ENCODE results near the gene CEP57L1.

Gene CEP57L1

GRCh38 chr6:109053336-109053735 lies 42.0 kb upstream of the CEP57L1 start:
- Histone ChIP-seq H4K91ac (ENCODE audit: low read depth, low read length) (no peak overlapping the region), H3K36me3 (ENCODE audit: control insufficient read depth in 1 of 2, insufficient read depth in 2 of 2, low read length in 2 of 2) (no peaks in the 10 kb centered on the region), H3K18ac (ENCODE audit: low read length) (no peak overlapping the region), H2BK120ac (ENCODE audit: insufficient read depth, low read length, poor library complexity) (no peak overlapping the region), H3K9ac (ENCODE audit: low read length) (no peak overlapping the region), H2AK5ac (ENCODE audit: low read length) (no peak overlapping the region), H3K14ac (ENCODE audit: low read length) (no peak overlapping the region), H3K23ac (ENCODE audit: low read length) (no peak overlapping the region), H2AFZ (ENCODE audit: insufficient read depth, low read length, poor library complexity) (no peak overlapping the region), H2BK12ac (ENCODE audit: low read length) (no peak overlapping the region), H2BK5ac (ENCODE audit: low read depth, low read length, poor library complexity) (no peak overlapping the region), H3K79me1 (ENCODE audit: low read length) (no peaks in the 10 kb centered on the region), H4K12ac (ENCODE audit: low read depth, low read length) (no peak overlapping the region), H3K4ac (ENCODE audit: low read depth, low read length) (no peak overlapping the region), H3K9me3 (ENCODE audit: insufficient read depth, low read depth, low read length) (no peaks in the 10 kb centered on the region), H3K27me3 (ENCODE audit: insufficient read depth, low read length) (no peaks in the 10 kb centered on the region), H3K27ac (ENCODE audit: low read depth, low read length) (no peak overlapping the region), H4K8ac (ENCODE audit: low read depth, low read length) (no peak overlapping the region), H3K79me2 (ENCODE audit: control insufficient read depth, insufficient read depth, low read length, poor library complexity) (no peaks in the 10 kb centered on the region), H3K4me3 (ENCODE audit: low read depth, low read length) (no peak overlapping the region), H3K4me1 (ENCODE audit: control insufficient read depth in 1 of 2, insufficient read depth in 2 of 2, low read length in 2 of 2) (no peaks in the 10 kb centered on the region), H3K4me2 (ENCODE audit: low read length) (no peak overlapping the region)
- DNase-seq: peak in 1 of 2 donors; percentile 10
- WGBS (ENCODE audit: extremely low coverage, insufficient coverage, insufficient read length): no CpG with 5 or more reads among the region's 2 CpGs

- no peak overlapping the region for H3K27ac ChIP-seq (ENCODE audit: low read depth, low read length)
- DNase-seq: no peak
- H3K27me3 ChIP-seq (ENCODE audit: insufficient read depth, low read length): no peaks in the 10 kb centered on the region
- H3K23ac ChIP-seq (ENCODE audit: low read length): no peak overlapping the region
- H3K4ac ChIP-seq (ENCODE audit: low read depth, low read length): no peak overlapping the region
- no peak overlapping the region for H2BK5ac ChIP-seq (ENCODE audit: low read depth, low read length, poor library complexity)
- no peak overlapping the region for H3K4me3 ChIP-seq (ENCODE audit: low read depth, low read length)
- H3K79me2 ChIP-seq (ENCODE audit: control insufficient read depth, insufficient read depth, low read length, poor library complexity): no peaks in the 10 kb centered on the region
- no peak overlapping the region for H3K14ac ChIP-seq (ENCODE audit: low read length)
- no peak overlapping the region for H2BK12ac ChIP-seq (ENCODE audit: low read length)
- no peaks in the 10 kb centered on the region for H3K9me3 ChIP-seq (ENCODE audit: insufficient read depth, low read depth, low read length)
- H4K8ac ChIP-seq (ENCODE audit: low read depth, low read length): no peak overlapping the region
- no CpG with 5 or more reads among the region's 1 CpG for WGBS (ENCODE audit: extremely low coverage, insufficient coverage, insufficient read length)
- H3K18ac ChIP-seq (ENCODE audit: low read length): no peak overlapping the region
- H3K79me1 ChIP-seq (ENCODE audit: low read length): no peaks in the 10 kb centered on the region
- H4K91ac ChIP-seq (ENCODE audit: low read depth, low read length): no peak overlapping the region
- no peaks in the 10 kb centered on the region for H3K36me3 ChIP-seq (ENCODE audit: control insufficient read depth in 1 of 2, insufficient read depth in 2 of 2, low read length in 2 of 2)
- H4K12ac ChIP-seq (ENCODE audit: low read depth, low read length): no peak overlapping the region
- no peak overlapping the region for H2BK120ac ChIP-seq (ENCODE audit: insufficient read depth, low read length, poor library complexity)
- H3K9ac ChIP-seq (ENCODE audit: low read length): no peak overlapping the region
- H2AFZ ChIP-seq (ENCODE audit: insufficient read depth, low read length, poor library complexity): no peak overlapping the region
- H3K4me2 ChIP-seq (ENCODE audit: low read length): no peak overlapping the region
- H3K4me1 ChIP-seq (ENCODE audit: control insufficient read depth in 1 of 2, insufficient read depth in 2 of 2, low read length in 2 of 2): no peaks in the 10 kb centered on the region
- no peak overlapping the region for H2AK5ac ChIP-seq (ENCODE audit: low read length)
Observed at GRCh38 chr6:109055771-109056235, 39.5 kb upstream of the CEP57L1 start.

GRCh38 chr6:109056661-109057060 lies 38.6 kb upstream of the CEP57L1 start:
- Histone ChIP-seq H3K9me3 (ENCODE audit: insufficient read depth, low read depth, low read length) (no peaks in the 10 kb centered on the region), H3K4ac (ENCODE audit: low read depth, low read length) (no peak overlapping the region), H3K9ac (ENCODE audit: low read length) (no peak overlapping the region), H4K12ac (ENCODE audit: low read depth, low read length) (no peak overlapping the region), H3K27ac (ENCODE audit: low read depth, low read length) (no peak overlapping the region), H4K91ac (ENCODE audit: low read depth, low read length) (no peak overlapping the region), H3K36me3 (ENCODE audit: control insufficient read depth in 1 of 2, insufficient read depth in 2 of 2, low read length in 2 of 2) (no peaks in the 10 kb centered on the region), H3K79me1 (ENCODE audit: low read length) (no peaks in the 10 kb centered on the region), H4K8ac (ENCODE audit: low read depth, low read length) (no peak overlapping the region), H3K27me3 (ENCODE audit: insufficient read depth, low read length) (no peaks in the 10 kb centered on the region), H2BK120ac (ENCODE audit: insufficient read depth, low read length, poor library complexity) (no peak overlapping the region), H2AK5ac (ENCODE audit: low read length) (no peak overlapping the region), H3K4me1 (ENCODE audit: control insufficient read depth in 1 of 2, insufficient read depth in 2 of 2, low read length in 2 of 2) (no peaks in the 10 kb centered on the region), H3K18ac (ENCODE audit: low read length) (no peak overlapping the region), H3K4me3 (ENCODE audit: low read depth, low read length) (no peak overlapping the region), H2BK12ac (ENCODE audit: low read length) (no peak overlapping the region), H2AFZ (ENCODE audit: insufficient read depth, low read length, poor library complexity) (no peak overlapping the region), H2BK5ac (ENCODE audit: low read depth, low read length, poor library complexity) (no peak overlapping the region), H3K23ac (ENCODE audit: low read length) (no peak overlapping the region), H3K14ac (ENCODE audit: low read length) (no peak overlapping the region), H3K79me2 (ENCODE audit: control insufficient read depth, insufficient read depth, low read length, poor library complexity) (no peaks in the 10 kb centered on the region), H3K4me2 (ENCODE audit: low read length) (no peak overlapping the region)
- DNase-seq: no peak

- no peak overlapping the region for H3K9ac ChIP-seq (ENCODE audit: low read length)
- H4K91ac ChIP-seq (ENCODE audit: low read depth, low read length): no peak overlapping the region
- no peak overlapping the region for H2AK5ac ChIP-seq (ENCODE audit: low read length)
- no peaks in the 10 kb centered on the region for H3K79me2 ChIP-seq (ENCODE audit: control insufficient read depth, insufficient read depth, low read length, poor library complexity)
- H3K14ac ChIP-seq (ENCODE audit: low read length): no peak overlapping the region
- H3K4ac ChIP-seq (ENCODE audit: low read depth, low read length): no peak overlapping the region
- H2BK120ac ChIP-seq (ENCODE audit: insufficient read depth, low read length, poor library complexity): no peak overlapping the region
- H3K4me3 ChIP-seq (ENCODE audit: low read depth, low read length): no peak overlapping the region
- no peak overlapping the region for H3K4me2 ChIP-seq (ENCODE audit: low read length)
- H3K27me3 ChIP-seq (ENCODE audit: insufficient read depth, low read length): no peaks in the 10 kb centered on the region
- H3K18ac ChIP-seq (ENCODE audit: low read length): no peak overlapping the region
- H2BK5ac ChIP-seq (ENCODE audit: low read depth, low read length, poor library complexity): no peak overlapping the region
- no peak overlapping the region for H3K23ac ChIP-seq (ENCODE audit: low read length)
- H3K36me3 ChIP-seq (ENCODE audit: control insufficient read depth in 1 of 2, insufficient read depth in 2 of 2, low read length in 2 of 2): no peaks in the 10 kb centered on the region
- no peaks in the 10 kb centered on the region for H3K79me1 ChIP-seq (ENCODE audit: low read length)
- no peak overlapping the region for H2BK12ac ChIP-seq (ENCODE audit: low read length)
- no peaks in the 10 kb centered on the region for H3K4me1 ChIP-seq (ENCODE audit: control insufficient read depth in 1 of 2, insufficient read depth in 2 of 2, low read length in 2 of 2)
- WGBS (ENCODE audit: extremely low coverage, insufficient coverage, insufficient read length): no CpG with 5 or more reads among the region's 2 CpGs
- H3K9me3 ChIP-seq (ENCODE audit: insufficient read depth, low read depth, low read length): no peaks in the 10 kb centered on the region
- no peak overlapping the region for H4K12ac ChIP-seq (ENCODE audit: low read depth, low read length)
- no peak overlapping the region for H3K27ac ChIP-seq (ENCODE audit: low read depth, low read length)
- H2AFZ ChIP-seq (ENCODE audit: insufficient read depth, low read length, poor library complexity): no peak overlapping the region
- H4K8ac ChIP-seq (ENCODE audit: low read depth, low read length): no peak overlapping the region
- DNase-seq: no peak
Observed at GRCh38 chr6:109058620-109059019, 36.7 kb upstream of the CEP57L1 start.

All from trophoblast cell (in vitro differentiated cells and primary cell).